Brain microvascular endothelial cell (primary cell): Measurements from ENCODE around the gene USP2.
A peak's percentile ranks its signal among the peaks of the same experiment; 100 is the strongest.

ENCODE experiments used
- DNase-seq: peaks from one replicate; pipeline ENCODE4 v3.0.0-alpha.2; 2020
- H3K27ac ChIP-seq: fragments of 250-450 bp; sonication (Bioruptor Pico); 2 replicates; pipeline ENCODE4 v1.5.1; 2020; ENCODE audit warnings: mild to moderate bottlenecking, moderate library complexity
- H3K27me3 ChIP-seq: fragments of 250-450 bp; sonication (Bioruptor Pico); replicated peaks from 2 replicates; pipeline ENCODE4 v1.5.1; 2020; ENCODE audit warnings: mild to moderate bottlenecking
- H3K36me3 ChIP-seq: fragments of 250-450 bp; sonication (Bioruptor Pico); replicated peaks from 2 replicates; pipeline ENCODE4 v1.5.1; 2020; ENCODE audit warnings: mild to moderate bottlenecking
- H3K4me3 ChIP-seq: 2 replicates; pipeline ENCODE4 v1.5.1; 2011; ENCODE audit warnings: low read depth, mild to moderate bottlenecking, control low read depth, low read length, moderate library complexity
- in situ Hi-C: cut with HindIII; loops from 2 replicates; pipeline ENCODE4 v1.10.0; 2017; ENCODE audit warnings: low sequenced_read_pairs, low pct_ligation_motif_present
- TF ChIP-seq, protein P1 (sequence below): IDR thresholded peaks from 2 replicates; pipeline ENCODE4 v1.5.1; 2011; ENCODE audit warnings: low read depth, mild to moderate bottlenecking, moderate library complexity, low read length, control low read depth, inconsistent platforms; ENCODE audit errors: missing control alignments

USP2 gene

DNA sequence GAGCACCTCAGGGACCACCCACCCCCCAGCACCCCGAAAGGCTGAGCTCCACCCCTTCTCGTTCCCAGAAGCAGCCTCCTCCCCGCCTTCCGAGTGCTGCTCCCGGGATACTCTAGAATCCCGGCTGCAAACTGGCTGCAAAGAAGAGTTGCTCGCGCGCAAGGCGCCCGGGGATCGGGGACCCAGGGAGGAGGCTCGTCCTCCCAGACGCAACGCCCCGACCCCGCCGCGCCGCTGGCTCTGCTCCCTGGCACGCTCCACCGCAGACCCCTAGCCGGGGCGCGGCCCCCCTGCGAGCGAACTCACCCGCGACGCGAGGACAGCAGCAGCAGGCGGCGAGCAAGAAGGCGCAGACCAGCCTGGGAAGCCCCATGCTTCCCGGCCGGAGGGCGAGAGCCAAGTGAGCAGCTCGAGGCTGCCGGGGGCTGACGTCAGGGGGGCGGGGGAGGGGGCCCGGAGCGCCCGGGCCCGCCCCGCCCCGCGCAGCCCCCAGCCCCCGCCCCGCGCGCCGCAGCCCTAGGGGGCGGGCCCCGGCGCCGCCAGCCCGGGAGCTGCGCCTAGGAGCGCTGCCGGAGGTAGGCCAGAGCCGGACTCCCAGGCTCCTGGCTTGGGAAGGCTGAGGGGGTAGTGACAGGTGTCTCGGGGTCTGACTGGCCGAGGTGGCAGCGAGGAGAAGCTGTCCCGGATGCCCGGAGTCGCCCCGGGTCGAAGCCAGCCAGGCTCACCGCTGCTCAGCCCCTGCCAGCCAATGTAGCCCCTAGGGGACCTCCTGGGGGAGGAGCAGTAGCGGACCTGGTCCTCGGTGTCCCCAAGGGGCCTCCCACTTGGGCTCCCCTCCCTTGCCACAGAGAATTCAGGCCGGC, 64.5 kb downstream of the USP2 start, which contains the start of gene MCAM:
Gene MCAM, minus strand, starts transcription at position 402 of the 863 bp plus-strand sequence. Its CDS starts 29 bp downstream, at position 373.
- TF ChIP-seq, protein P1, sequence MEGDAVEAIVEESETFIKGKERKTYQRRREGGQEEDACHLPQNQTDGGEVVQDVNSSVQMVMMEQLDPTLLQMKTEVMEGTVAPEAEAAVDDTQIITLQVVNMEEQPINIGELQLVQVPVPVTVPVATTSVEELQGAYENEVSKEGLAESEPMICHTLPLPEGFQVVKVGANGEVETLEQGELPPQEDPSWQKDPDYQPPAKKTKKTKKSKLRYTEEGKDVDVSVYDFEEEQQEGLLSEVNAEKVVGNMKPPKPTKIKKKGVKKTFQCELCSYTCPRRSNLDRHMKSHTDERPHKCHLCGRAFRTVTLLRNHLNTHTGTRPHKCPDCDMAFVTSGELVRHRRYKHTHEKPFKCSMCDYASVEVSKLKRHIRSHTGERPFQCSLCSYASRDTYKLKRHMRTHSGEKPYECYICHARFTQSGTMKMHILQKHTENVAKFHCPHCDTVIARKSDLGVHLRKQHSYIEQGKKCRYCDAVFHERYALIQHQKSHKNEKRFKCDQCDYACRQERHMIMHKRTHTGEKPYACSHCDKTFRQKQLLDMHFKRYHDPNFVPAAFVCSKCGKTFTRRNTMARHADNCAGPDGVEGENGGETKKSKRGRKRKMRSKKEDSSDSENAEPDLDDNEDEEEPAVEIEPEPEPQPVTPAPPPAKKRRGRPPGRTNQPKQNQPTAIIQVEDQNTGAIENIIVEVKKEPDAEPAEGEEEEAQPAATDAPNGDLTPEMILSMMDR, result no peak
- Histone ChIP-seq H3K36me3 (no peaks in the 10 kb centered on the region), H3K27ac (no peak within 1 kb of the TSS), H3K27me3 (no peaks in the 10 kb centered on the region), H3K4me3 (peak within 1 kb of the TSS; percentile 62)
- in situ Hi-C loops, result no loop called here
- no peak for DNase-seq

DNA sequence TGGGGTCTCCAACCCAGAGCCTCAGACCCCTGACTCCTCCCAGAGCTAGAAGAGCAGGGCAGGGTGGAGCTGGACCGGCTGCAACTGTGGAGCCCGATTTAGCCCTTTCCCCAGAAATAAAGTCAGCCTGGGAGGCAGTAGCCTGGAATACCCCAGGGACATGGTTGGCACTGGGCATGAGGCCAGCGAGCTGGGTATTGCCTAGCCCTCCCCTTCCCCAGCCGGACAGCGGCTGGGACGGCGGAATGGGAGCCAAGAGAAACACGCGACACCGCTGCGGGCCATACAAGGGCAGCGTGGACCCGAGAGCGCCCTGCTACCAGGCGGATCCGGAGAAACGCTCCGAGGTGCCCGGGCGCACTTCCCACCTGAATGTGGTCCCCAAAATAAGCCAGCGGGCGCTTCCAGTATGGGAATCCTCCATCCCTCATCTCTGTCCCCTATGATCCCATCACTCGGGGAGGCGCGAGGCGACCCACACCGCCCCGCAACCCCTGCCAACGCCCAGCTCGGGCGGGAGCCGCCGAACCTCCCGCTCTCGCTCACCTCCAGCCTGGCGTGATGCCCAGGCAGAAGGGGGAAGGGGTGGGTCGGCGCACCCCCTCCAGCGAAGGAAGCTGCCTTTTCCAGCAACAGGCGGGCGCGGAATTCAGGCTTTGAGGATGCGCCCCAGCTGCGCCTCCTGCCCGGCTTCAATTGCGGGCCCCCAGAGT, 65.3 kb downstream of the USP2 start:
- in situ Hi-C loops, result no loop called here
- H3K4me3 ChIP-seq, result peak overlapping the region; percentile 62

DNA sequence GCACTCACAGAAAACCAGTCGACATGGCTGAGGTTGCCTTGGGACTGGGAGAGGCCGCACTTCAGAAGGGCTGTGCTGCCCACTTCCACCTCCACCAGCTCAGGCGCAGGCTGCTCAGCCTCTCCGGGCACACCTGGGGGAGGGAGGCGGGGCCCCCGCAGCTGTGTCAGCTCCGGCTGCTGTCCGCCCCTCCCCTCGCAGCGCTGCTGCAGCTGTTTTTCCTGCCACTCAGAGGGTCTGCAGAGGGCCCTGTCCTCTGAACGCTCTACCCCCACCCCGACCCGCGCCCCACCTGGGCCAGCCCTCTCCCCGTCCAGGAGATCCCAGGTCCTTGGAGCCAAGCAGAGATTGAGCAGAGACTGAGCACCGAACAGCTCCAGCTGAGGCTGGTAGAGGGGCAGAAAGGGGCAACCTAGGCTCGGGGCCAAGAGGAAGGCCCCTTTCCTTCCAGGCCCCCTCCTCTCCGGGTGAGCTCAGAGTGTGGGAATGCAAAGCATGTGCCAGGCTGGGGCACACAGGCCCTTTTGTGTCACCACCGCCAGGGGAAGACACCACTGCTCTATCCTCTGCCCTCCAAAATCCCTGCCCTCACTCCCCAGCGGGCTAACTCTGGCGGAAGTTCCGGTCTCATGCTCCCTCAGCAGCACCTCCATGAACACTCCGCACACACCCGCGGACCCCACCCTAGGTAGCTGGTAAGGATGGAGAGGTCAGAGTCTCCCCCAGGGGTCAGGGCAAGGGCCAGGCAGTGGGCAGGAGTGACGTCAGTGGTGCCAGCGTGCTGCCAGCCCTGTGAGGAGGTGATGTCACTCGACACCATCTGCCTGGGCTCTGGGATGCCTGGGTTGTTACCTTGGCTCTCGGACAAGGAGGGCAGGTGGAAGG, 66.1 kb downstream of the USP2 start:
- Histone ChIP-seq H3K4me3 (peak overlapping the region; percentile 62), H3K27ac (no peak overlapping the region), H3K36me3 (no peaks in the 10 kb centered on the region), H3K27me3 (no peaks in the 10 kb centered on the region)
- TF ChIP-seq, protein P1, result peak; percentile 25
- in situ Hi-C loops, result no loop called here
- DNase-seq, result no peak

More for the DNA sequence above, 65.3 kb downstream of the USP2 start:
- DNase-seq, result no peak
- H3K27ac ChIP-seq, result no peak overlapping the region
- no peaks in the 10 kb centered on the region for H3K27me3 ChIP-seq
- H3K36me3 ChIP-seq, result no peaks in the 10 kb centered on the region
- TF ChIP-seq, protein P1, result no peak

DNA sequence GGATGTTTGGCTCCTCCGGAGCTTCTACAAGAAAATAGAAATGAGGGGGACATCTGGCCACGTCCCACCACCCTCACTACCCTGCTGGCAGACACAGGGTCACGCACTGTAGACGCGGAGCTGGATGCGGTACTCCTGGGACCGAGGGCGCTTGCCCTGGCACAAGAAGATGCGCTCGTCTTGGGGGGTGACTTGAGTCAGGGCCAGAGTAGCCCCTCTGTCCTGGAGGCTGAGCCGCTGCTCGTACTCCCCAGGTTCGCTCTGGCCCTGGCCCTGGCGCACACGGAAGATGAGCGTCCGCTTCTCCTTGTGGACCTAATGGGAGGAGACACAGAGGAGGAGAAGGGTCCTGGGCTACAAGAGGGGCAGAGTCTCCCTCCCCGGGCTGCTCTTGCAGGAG, 66.8 kb downstream of the USP2 start:
- no peaks in the 10 kb centered on the region for H3K36me3 ChIP-seq
- in situ Hi-C loops, result no loop called here
- no peak overlapping the region for H3K4me3 ChIP-seq
- H3K27ac ChIP-seq, result no peak overlapping the region
- TF ChIP-seq, protein P1, result no peak
- DNase-seq, result no peak
- no peaks in the 10 kb centered on the region for H3K27me3 ChIP-seq

DNA sequence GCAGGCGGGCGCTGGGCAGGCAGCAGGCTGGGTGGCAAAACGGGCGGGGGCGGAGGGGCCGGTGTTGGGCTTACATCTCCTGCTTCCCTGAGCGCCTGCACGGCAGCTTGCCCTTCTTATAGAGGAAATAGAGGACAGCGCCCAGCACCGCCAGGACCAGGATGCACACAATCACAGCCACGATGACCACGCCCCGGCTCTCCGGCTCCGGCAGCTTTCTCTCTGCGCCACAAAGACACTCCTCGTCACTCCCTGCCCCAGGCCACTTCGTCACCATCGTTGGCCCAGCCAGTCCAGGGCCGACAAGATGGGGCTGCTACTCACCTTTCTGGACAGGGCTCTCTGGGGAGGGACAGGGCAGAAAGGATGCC, 70.8 kb downstream of the USP2 start:
- no peak overlapping the region for H3K27ac ChIP-seq
- DNase-seq, result no peak
- peaks cover 5% of the 10 kb centered on the region for H3K36me3 ChIP-seq
- in situ Hi-C loops, result no loop called here
- no peak overlapping the region for H3K4me3 ChIP-seq
- TF ChIP-seq, protein P1, result no peak
- no peaks in the 10 kb centered on the region for H3K27me3 ChIP-seq
